Gastroesophageal sphincter (tissue), 4 donors: ENCODE data around the gene MED1. TPM values are rescaled to one million over a fixed set of nuclear protein-coding genes. Genes with fewer than 3 reads are reported as not detected.
A peak's percentile ranks its signal among the peaks of the same experiment; 100 is the strongest.
"Not testable (repeated sequence)": the region's sequence is repeated elsewhere in the genome, so short reads cannot be mapped to it uniquely, and the experiment has no call there.

Experiments used
- ATAC-seq: fragments of 150-250 bp; one replicate; pipeline ENCODE4 v1.9.1; 2016; ENCODE audit warnings: mild to moderate bottlenecking, moderate library complexity
- H3K27ac ChIP-seq, 4 donors: fragments of 200-600 bp; sonication (generic) in 3 of 4; 1 replicate in 3 of 4; 2 replicates in 1 of 4; pipeline ENCODE4 v1.5.1; 2016 to 2019
- H3K27me3 ChIP-seq: fragments of 200-600 bp; sonication (generic); one replicate; pipeline ENCODE4 v1.5.1; 2019
- H3K36me3 ChIP-seq, 2 donors: fragments of 200-600 bp; sonication (generic); one replicate each; pipeline ENCODE4 v1.5.1; 2019; ENCODE audit warnings: control low read depth in 1 of 2
- H3K4me1 ChIP-seq, 3 donors: fragments of 200-600 bp; sonication (generic); 1 replicate in 2 of 3; 2 replicates in 1 of 3; pipeline ENCODE4 v1.5.1; 2016 to 2019; ENCODE audit warnings: control low read depth in 2 of 3
- H3K4me3 ChIP-seq, 2 donors: fragments of 200-600 bp; sonication (generic); one replicate each; pipeline ENCODE4 v1.5.1; 2019; ENCODE audit warnings: mild to moderate bottlenecking in 1 of 2, moderate library complexity in 1 of 2
- H3K9me3 ChIP-seq, 3 donors: fragments of 200-600 bp; sonication (generic); one replicate each; pipeline ENCODE4 v1.5.1; 2017 to 2019; ENCODE audit warnings: control low read depth in 2 of 3
- EP300 ChIP-seq: sonication (generic); formaldehyde crosslinking; IDR thresholded peaks from one replicate; pipeline ENCODE4 v1.6.1; 2017; ENCODE audit warnings: antibody characterized with exemption, mild to moderate bottlenecking
- POLR2A ChIP-seq, 2 donors: fragments of 450-650 bp; IDR thresholded peaks; one replicate each; pipeline ENCODE4 v1.6.1; 2017; ENCODE audit warnings: antibody characterized with exemption in 2 of 2, mild to moderate bottlenecking in 2 of 2, moderate library complexity in 1 of 2
- POLR2AphosphoS5 ChIP-seq: sonication (generic); formaldehyde crosslinking; IDR thresholded peaks from one replicate; pipeline ENCODE4 v1.6.1; 2017; ENCODE audit warnings: antibody characterized with exemption
- WGBS, 2 donors: methylation state at CpG; one replicate each; pipeline ENCODE4 v1.1.5; 2018; ENCODE audit warnings: low coverage in 1 of 2; 5-methylcytosine and 5-hydroxymethylcytosine counted together
- total RNA-seq, 4 donors: library from RNA; depleted of rRNA; stranded (reverse); fragments of >200 nt; gene quantifications; one replicate each; pipeline ENCODE4 v1.1.0, GENCODE V29; 2016
- TF ChIP-seq, protein P1 (sequence below), 4 experiments: fragments of 200-600 bp in 2 of 4; fragments of 450-650 bp in 2 of 4; sonication (generic) in 1 of 4; IDR thresholded peaks; one replicate each; pipeline ENCODE4 v1.5.1; 2017 to 2019; ENCODE audit warnings: antibody characterized with exemption in 4 of 4, mild to moderate bottlenecking in 2 of 4, moderate library complexity in 2 of 4

The MED1 gene
- total RNA-seq, 4 donors from 2014 or later: 19.9 to 31.1 (median 25.1) TPM

GRCh38 chr17:39450051-39450450 is 1.0 kb downstream of the MED1 start:
- peaks cover 0 to 35% of the 10 kb centered on the region in 2 donors for H3K36me3 ChIP-seq
- TF ChIP-seq EP300 (no peak), POLR2AphosphoS5 (no peak), POLR2A (IDR thresholded peaks at IDR 0.05) (no peak)
- TF ChIP-seq, protein P1, sequence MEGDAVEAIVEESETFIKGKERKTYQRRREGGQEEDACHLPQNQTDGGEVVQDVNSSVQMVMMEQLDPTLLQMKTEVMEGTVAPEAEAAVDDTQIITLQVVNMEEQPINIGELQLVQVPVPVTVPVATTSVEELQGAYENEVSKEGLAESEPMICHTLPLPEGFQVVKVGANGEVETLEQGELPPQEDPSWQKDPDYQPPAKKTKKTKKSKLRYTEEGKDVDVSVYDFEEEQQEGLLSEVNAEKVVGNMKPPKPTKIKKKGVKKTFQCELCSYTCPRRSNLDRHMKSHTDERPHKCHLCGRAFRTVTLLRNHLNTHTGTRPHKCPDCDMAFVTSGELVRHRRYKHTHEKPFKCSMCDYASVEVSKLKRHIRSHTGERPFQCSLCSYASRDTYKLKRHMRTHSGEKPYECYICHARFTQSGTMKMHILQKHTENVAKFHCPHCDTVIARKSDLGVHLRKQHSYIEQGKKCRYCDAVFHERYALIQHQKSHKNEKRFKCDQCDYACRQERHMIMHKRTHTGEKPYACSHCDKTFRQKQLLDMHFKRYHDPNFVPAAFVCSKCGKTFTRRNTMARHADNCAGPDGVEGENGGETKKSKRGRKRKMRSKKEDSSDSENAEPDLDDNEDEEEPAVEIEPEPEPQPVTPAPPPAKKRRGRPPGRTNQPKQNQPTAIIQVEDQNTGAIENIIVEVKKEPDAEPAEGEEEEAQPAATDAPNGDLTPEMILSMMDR (IDR thresholded peaks at IDR 0.05): no peak
- H3K4me1 ChIP-seq: peaks cover 3 to 26% (median 8%) of the 10 kb centered on the region in 3 donors
- peak overlapping the region in 1 of 2 donors; percentile 64 for H3K4me3 ChIP-seq
- 80 to 91% methylated on average over 7 to 8 of the region's 13 CpGs for WGBS, 2 donors
- H3K9me3 ChIP-seq: no peaks in the 10 kb centered on the region
- ATAC-seq: no peak
- no peak overlapping the region for H3K27ac ChIP-seq
- no peaks in the 10 kb centered on the region for H3K27me3 ChIP-seq

GRCh38 chr17:39447561-39447960 is 3.5 kb downstream of the MED1 start:
- no peak overlapping the region for H3K27ac ChIP-seq
- no peaks in the 10 kb centered on the region for H3K27me3 ChIP-seq
- no peaks in the 10 kb centered on the region for H3K9me3 ChIP-seq
- WGBS, 2 donors: 80 to 85% methylated on average over 5 of the region's 5 CpGs
- peaks cover 0 to 59% of the 10 kb centered on the region in 2 donors for H3K36me3 ChIP-seq
- no peak overlapping the region for H3K4me3 ChIP-seq
- H3K4me1 ChIP-seq: peaks cover 3 to 26% (median 8%) of the 10 kb centered on the region in 3 donors
- no peak for ATAC-seq
- TF ChIP-seq POLR2A (IDR thresholded peaks at IDR 0.05) (no peak), POLR2AphosphoS5 (no peak), EP300 (no peak)
- TF ChIP-seq, protein P1 (IDR thresholded peaks at IDR 0.05): no peak

- no peaks in the 10 kb centered on the region for H3K9me3 ChIP-seq
- no peaks in the 10 kb centered on the region for H3K27me3 ChIP-seq
- no peak overlapping the region for H3K27ac ChIP-seq
- no peak for ATAC-seq
- H3K4me3 ChIP-seq: no peak overlapping the region
- H3K4me1 ChIP-seq: no peaks in the 10 kb centered on the region
- no peak for TF ChIP-seq POLR2A (IDR thresholded peaks at IDR 0.05)
- TF ChIP-seq EP300: no peak
- TF ChIP-seq, protein P1 (IDR thresholded peaks at IDR 0.05): no peak
- TF ChIP-seq POLR2AphosphoS5: no peak
- H3K36me3 ChIP-seq: peaks cover 3 to 99% of the 10 kb centered on the region in 2 donors
Measured at GRCh38 chr17:39443326-39443725, 7.7 kb downstream of the MED1 start.

DNA sequence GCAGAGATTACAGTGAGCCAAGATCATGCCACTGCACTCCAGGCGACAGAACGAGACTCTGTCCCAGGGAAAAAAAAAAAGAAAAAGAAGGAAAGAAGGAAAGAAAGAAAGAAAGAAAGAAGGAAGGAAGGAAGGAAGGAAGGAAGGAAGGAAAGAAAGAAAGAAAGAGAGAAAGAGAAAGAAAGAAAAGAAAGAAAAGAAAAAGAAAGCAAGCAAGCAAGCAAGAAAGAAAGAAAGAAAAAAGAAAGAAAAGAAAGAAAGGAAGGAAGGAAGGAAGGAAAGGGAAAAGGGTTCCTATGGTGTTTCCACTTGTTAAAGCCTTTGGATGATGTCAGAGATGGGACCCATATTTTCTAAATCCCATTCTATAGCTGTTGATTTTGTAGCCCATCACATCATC is 11.2 kb downstream of the MED1 start:
- H3K4me1 ChIP-seq, ATAC-seq, H3K4me3 ChIP-seq, H3K27me3 ChIP-seq, H3K9me3 ChIP-seq, H3K27ac ChIP-seq: not testable (repeated sequence)
- 100% methylated on average over 2 of the region's 2 CpGs for WGBS, 2 donors
- peaks cover 3 to 99% of the 10 kb centered on the region in 2 donors for H3K36me3 ChIP-seq

DNA sequence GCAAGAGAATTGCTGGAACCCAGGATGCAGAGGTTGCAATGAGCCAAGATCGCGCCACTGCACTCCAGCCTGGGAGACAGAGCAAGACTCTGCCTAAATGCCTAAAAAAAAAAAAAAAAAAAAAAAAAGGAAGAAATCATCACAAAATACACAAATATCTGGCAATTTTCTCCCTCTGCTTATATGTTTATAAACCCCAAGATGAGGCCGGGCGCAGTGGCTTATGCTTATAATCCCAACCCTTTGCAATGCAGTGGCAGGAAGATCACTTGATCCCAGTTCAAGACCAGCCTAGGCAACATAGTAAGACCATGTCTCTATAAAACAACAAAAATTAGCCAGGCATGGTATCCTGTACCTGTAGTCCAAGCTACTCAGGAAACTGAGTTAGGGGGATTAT is 21.5 kb downstream of the MED1 start:
- no peak for TF ChIP-seq POLR2AphosphoS5
- TF ChIP-seq, protein P1 (IDR thresholded peaks at IDR 0.05): no peak
- TF ChIP-seq EP300: no peak
- no peak for TF ChIP-seq POLR2A (IDR thresholded peaks at IDR 0.05)
- no peak for ATAC-seq

More for the DNA sequence above, 21.5 kb downstream of the MED1 start:
- Histone ChIP-seq H3K9me3 (no peaks in the 10 kb centered on the region), H3K36me3 (peaks cover 0 to 100% of the 10 kb centered on the region in 2 donors), H3K4me3 (no peak overlapping the region), H3K27me3 (no peaks in the 10 kb centered on the region), H3K4me1 (no peaks in the 10 kb centered on the region), H3K27ac (no peak overlapping the region)
- WGBS, 2 donors: 80 to 97% methylated on average over 2 to 3 of the region's 4 CpGs
